Stimulated activated CD4-positive, alpha-beta T cell treated with anti-CD3 and anti-CD28 coated beads, Interleukin-12 subunit alpha, Interleukin-12 subunit beta, amount 100 ng/mL, for 48 hours (primary cell): ENCODE measurements around the gene ZBED6.

Experiments
- DNase-seq, 3 donors: peaks; one replicate each; pipeline ENCODE4 v3.0.0-alpha.2; 2020; ENCODE audit warnings: low read depth in 2 of 3, low spot score in 1 of 3

ZBED6 gene

GRCh38 chr1:203839081-203839480 lies 43.7 kb downstream of the ZBED6 start:
- DNase-seq: no peak

- no peak for DNase-seq
Observed at GRCh38 chr1:203840208-203840808, 44.9 kb downstream of the ZBED6 start.

GRCh38 chr1:203842559-203842876 lies 47.1 kb downstream of the ZBED6 start:
- no peak for DNase-seq

GRCh38 chr1:203843435-203843834 lies 48.0 kb downstream of the ZBED6 start:
- no peak for DNase-seq
